DOHH2 (cell line): ENCODE measurements around the gene C1QTNF1.

Experiments used
- EZH2phosphoT487 ChIP-seq: fragments of 200-600 bp; sonication (generic); IDR thresholded peaks from 2 replicates; pipeline ENCODE4 v1.6.1; 2017; ENCODE audit warnings: borderline replicate concordance, mild to moderate bottlenecking, antibody characterized with exemption, low read length, moderate library complexity, mixed read lengths
- TF ChIP-seq, protein P1 (sequence below): fragments of 200-600 bp; sonication (generic); IDR thresholded peaks from one replicate; pipeline ENCODE4 v1.5.1; 2014; ENCODE audit warnings: antibody characterized with exemption, mild to moderate bottlenecking, low read depth, low read length; ENCODE audit not compliant: poor library complexity, severe bottlenecking

DNA sequence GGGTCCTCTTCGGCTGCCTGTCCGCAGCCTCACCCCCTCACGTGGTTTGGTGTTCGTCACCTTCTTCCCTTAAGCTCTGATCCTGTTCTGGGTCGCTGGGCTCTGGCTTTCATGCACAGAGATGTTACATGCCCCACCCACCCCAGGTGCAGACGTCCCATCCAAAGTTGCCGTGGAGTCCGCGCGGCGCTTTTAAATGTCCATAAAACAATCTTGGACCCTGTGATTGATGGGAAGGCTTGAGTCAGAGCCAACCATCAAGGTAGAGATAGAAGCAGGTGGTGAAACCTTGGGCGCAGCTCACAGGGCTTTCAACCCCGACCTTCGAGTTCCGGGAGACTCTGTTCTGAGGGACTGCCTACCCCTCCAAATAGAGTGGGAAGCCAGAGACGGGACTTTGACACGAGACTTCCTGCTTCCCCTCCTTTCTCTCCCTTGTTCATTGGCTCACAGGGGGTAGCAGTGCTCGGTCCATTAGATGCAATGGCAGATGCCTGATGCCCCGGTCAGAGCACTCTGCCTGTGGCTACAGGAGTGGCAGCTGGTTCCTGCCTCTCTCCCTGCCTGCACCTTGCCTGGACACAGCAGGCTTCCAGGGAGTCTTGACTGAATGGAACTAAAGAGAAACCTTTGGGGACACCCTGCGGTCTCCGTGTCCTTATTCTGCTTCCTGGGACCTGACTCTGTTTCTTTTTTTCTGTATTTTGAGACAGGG lies 54.7 kb downstream of the C1QTNF1 start:
- TF ChIP-seq EZH2phosphoT487, result no peak
- TF ChIP-seq, protein P1, sequence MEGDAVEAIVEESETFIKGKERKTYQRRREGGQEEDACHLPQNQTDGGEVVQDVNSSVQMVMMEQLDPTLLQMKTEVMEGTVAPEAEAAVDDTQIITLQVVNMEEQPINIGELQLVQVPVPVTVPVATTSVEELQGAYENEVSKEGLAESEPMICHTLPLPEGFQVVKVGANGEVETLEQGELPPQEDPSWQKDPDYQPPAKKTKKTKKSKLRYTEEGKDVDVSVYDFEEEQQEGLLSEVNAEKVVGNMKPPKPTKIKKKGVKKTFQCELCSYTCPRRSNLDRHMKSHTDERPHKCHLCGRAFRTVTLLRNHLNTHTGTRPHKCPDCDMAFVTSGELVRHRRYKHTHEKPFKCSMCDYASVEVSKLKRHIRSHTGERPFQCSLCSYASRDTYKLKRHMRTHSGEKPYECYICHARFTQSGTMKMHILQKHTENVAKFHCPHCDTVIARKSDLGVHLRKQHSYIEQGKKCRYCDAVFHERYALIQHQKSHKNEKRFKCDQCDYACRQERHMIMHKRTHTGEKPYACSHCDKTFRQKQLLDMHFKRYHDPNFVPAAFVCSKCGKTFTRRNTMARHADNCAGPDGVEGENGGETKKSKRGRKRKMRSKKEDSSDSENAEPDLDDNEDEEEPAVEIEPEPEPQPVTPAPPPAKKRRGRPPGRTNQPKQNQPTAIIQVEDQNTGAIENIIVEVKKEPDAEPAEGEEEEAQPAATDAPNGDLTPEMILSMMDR, result no peak
